Measurements from ENCODE around the gene NPLOC4.

GRCh38 chr17:81518785-81519283, 118.1 kb downstream of the NPLOC4 start:
- TF ChIP-seq GABPA (IDR thresholded peaks at IDR 0.05; ENCODE audit: low read depth) (no peak), NRF1 (IDR thresholded peaks at IDR 0.05; ENCODE audit: low read depth, low read length) (no peak), EP300 (IDR thresholded peaks at IDR 0.05; ENCODE audit: borderline replicate concordance in 1 of 2, low read depth in 1 of 2, low read length in 1 of 2) (no peak), MXI1 (IDR thresholded peaks at IDR 0.05; ENCODE audit: low read depth, low read length) (no peak), CTCF (IDR thresholded peaks at IDR 0.05) (no peak), EZH2phosphoT487 (IDR thresholded peaks at IDR 0.05; ENCODE audit: borderline replicate concordance, low read depth) (no peak), REST (IDR thresholded peaks at IDR 0.05; ENCODE audit: low read depth, low read length) (no peak), USF2 (IDR thresholded peaks at IDR 0.05; ENCODE audit: borderline replicate concordance, low read depth, low read length) (no peak), FOXM1 (IDR thresholded peaks at IDR 0.05; ENCODE audit: low read depth) (no peak), SIN3A (IDR thresholded peaks at IDR 0.05; ENCODE audit: borderline replicate concordance, low read depth, low read length) (no peak)

Data from SK-N-SH (cell line).